Activated naive CD8-positive, alpha-beta T cell treated with anti-CD3 and anti-CD28 coated beads, Interleukin-2, amount 10 ng/mL, durations not matched to agents 7 days and 5 days (primary cell): ENCODE data around the gene TRMT44. TPM values are rescaled to one million over a fixed set of nuclear protein-coding genes. Genes with fewer than 3 reads are reported as not detected.

Experiments used
- ATAC-seq: fragments of 150-1000 bp; cut with Tn5 transposase; one replicate; pipeline ENCODE4 v1.10.0; 2021; ENCODE audit warnings: low read depth, moderate library complexity
- POLR2A ChIA-PET: fragments of 350-600 bp; sonication (Branson Sonifier 250); formaldehyde crosslinking; loops from one replicate; lab custom pipeline; 2021; ENCODE audit warnings: antibody characterized with exemption; lab: Charles Lee
- DNase-seq: peaks from one replicate; pipeline ENCODE4 v3.0.0; 2021
- H3K27ac Mint-ChIP-seq: one replicate; pipeline ENCODE4 v1.8.0; 2022; ENCODE audit warnings: mild to moderate bottlenecking, mixed read lengths
- H3K27me3 Mint-ChIP-seq: one replicate; pipeline ENCODE4 v1.8.0; 2022; ENCODE audit warnings: mild to moderate bottlenecking, moderate library complexity, mixed read lengths
- H3K36me3 Mint-ChIP-seq: one replicate; pipeline ENCODE4 v1.8.0; 2021; ENCODE audit warnings: mild to moderate bottlenecking, mixed read lengths
- H3K4me1 Mint-ChIP-seq: one replicate; pipeline ENCODE4 v1.8.0; 2021; ENCODE audit warnings: mixed read lengths
- H3K4me3 Mint-ChIP-seq: one replicate; pipeline ENCODE4 v1.8.0; 2022; ENCODE audit warnings: mild to moderate bottlenecking, moderate library complexity, mixed read lengths
- H3K9me3 Mint-ChIP-seq: one replicate; pipeline ENCODE4 v1.8.0; 2021; ENCODE audit warnings: mixed read lengths
- total RNA-seq, 2 experiments: library from RNA; stranded (reverse); gene quantifications; one replicate each; pipeline ENCODE4 v1.2.3, GENCODE V29; 2021

The TRMT44 gene
- total RNA-seq, 2 experiments from 2014 or later = 26.1 to 27.9 TPM

DNA sequence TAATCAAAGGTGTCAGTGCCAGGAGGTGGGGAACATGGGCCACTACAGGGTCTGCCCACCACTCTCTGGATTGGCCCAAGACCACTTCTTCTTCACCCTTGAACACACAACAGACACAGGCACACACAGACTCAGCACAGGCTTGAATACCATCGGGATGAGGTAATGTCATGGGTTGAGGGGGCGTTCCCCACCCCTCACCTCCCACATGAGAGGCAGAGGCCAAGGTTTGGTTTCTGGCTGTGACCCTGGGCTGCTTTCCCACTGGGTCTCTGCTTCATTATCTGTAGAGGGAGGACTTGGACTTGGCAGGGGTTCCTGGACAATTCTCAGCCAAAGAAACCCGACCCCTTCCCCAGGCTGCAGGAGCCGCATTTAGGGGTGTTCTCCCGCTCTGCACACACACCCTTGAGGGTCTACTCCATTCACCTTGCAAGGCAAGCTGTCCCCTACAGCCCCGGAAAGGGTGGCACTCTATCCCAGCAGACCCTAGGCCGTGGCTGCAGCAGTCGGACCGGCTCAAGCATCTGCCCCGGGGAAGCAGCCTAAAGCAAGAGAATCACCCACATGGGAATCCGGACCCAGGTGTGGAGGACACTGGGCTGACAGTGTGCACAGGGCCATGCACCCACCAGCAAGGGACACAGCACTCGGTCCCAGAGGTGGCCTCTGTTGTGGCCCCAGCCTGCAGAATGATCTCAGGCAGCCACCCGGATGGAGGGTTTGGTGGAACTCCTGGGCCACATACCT is 62.4 kb downstream of the TRMT44 start:
- Mint-ChIP-seq H3K27me3 (no peaks in the 10 kb centered on the region), H3K9me3 (no peaks in the 10 kb centered on the region), H3K36me3 (no peaks in the 10 kb centered on the region), H3K4me3 (no peak overlapping the region), H3K27ac (no peak overlapping the region), H3K4me1 (no peaks in the 10 kb centered on the region)
- POLR2A ChIA-PET = no interaction called here
- DNase-seq (no peak), ATAC-seq (no peak)

GRCh38 chr4:8503801-8504200 is 63.2 kb downstream of the TRMT44 start:
- Mint-ChIP-seq H3K36me3 (no peaks in the 10 kb centered on the region), H3K27me3 (no peaks in the 10 kb centered on the region), H3K27ac (no peak overlapping the region), H3K9me3 (no peaks in the 10 kb centered on the region), H3K4me1 (no peaks in the 10 kb centered on the region), H3K4me3 (no peak overlapping the region)
- no peak for ATAC-seq
- no peak for DNase-seq
- POLR2A ChIA-PET = no interaction called here

- POLR2A ChIA-PET = no interaction called here
- DNase-seq (no peak), ATAC-seq (no peak)
- Mint-ChIP-seq H3K4me3 (no peak overlapping the region), H3K4me1 (no peaks in the 10 kb centered on the region), H3K27ac (no peak overlapping the region), H3K27me3 (no peaks in the 10 kb centered on the region), H3K36me3 (no peaks in the 10 kb centered on the region), H3K9me3 (no peaks in the 10 kb centered on the region)
These were observed 63.9 kb downstream of the TRMT44 start for GRCh38 chr4:8504279-8505007.

GRCh38 chr4:8505229-8505628 is 64.7 kb downstream of the TRMT44 start:
- H3K4me1 Mint-ChIP-seq = no peaks in the 10 kb centered on the region
- ATAC-seq (no peak), DNase-seq (no peak)
- POLR2A ChIA-PET = no interaction called here
- H3K36me3 Mint-ChIP-seq = no peaks in the 10 kb centered on the region
- no peak overlapping the region for H3K27ac Mint-ChIP-seq
- no peaks in the 10 kb centered on the region for H3K27me3 Mint-ChIP-seq
- H3K4me3 Mint-ChIP-seq = no peak overlapping the region
- H3K9me3 Mint-ChIP-seq = no peaks in the 10 kb centered on the region

- H3K36me3 Mint-ChIP-seq = no peaks in the 10 kb centered on the region
- no peak overlapping the region for H3K27ac Mint-ChIP-seq
- POLR2A ChIA-PET = no interaction called here
- H3K4me1 Mint-ChIP-seq = no peaks in the 10 kb centered on the region
- no peak for ATAC-seq
- H3K27me3 Mint-ChIP-seq = no peaks in the 10 kb centered on the region
- no peak overlapping the region for H3K4me3 Mint-ChIP-seq
- DNase-seq = no peak
- H3K9me3 Mint-ChIP-seq = no peaks in the 10 kb centered on the region
These were observed 65.4 kb downstream of the TRMT44 start for GRCh38 chr4:8506006-8506372.

DNA sequence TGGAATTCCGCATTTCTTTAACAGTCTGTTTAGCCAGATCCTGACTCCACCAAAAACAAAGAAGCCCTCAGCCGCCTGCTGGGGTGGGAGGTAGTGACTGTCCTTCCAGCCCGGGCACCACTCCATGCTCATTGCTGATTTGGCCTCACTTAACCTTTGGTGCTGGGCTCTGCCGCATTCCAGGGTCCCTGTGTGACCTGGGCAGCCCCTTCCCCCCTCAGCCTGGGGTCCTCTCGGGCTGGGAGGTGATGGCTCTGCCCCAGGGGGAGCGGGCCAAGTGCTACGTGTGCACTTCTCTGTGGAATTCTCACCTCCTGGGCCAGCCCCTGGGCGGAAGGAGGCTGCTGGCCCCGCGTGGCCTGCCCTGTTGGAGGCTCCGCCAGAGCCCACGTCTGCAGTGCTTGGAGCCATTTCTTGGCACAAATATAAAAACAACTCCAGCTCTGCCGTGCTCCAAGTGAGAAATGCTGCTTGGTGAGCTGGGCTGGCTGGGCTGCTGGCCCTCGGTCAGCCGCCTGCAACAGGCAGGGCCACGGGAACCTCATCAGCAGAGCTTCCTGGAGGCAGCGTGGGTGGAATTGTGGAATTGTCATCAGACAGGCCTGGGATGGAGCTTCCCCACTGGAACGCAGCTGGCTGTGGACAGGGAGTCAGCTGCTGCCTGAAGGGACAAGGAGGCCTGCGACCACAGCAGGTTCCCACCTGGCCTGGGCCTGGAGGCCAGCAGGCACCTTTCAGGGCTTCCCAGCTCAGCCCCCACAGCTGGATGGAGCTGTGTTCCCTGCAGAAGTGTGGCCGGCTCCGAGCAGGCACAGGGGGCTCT is 66.0 kb downstream of the TRMT44 start:
- POLR2A ChIA-PET = no interaction called here
- DNase-seq = no peak

GRCh38 chr4:8507196-8507570 is 66.6 kb downstream of the TRMT44 start:
- POLR2A ChIA-PET = no interaction called here
- DNase-seq = no peak
- no peaks in the 10 kb centered on the region for H3K36me3 Mint-ChIP-seq
- H3K4me3 Mint-ChIP-seq = no peak overlapping the region
- no peaks in the 10 kb centered on the region for H3K27me3 Mint-ChIP-seq
- H3K9me3 Mint-ChIP-seq = no peaks in the 10 kb centered on the region
- no peaks in the 10 kb centered on the region for H3K4me1 Mint-ChIP-seq
- no peak overlapping the region for H3K27ac Mint-ChIP-seq
- no peak for ATAC-seq

More for the DNA sequence above, 66.0 kb downstream of the TRMT44 start:
- H3K36me3 Mint-ChIP-seq = no peaks in the 10 kb centered on the region
- no peaks in the 10 kb centered on the region for H3K9me3 Mint-ChIP-seq
- no peak overlapping the region for H3K4me3 Mint-ChIP-seq
- no peaks in the 10 kb centered on the region for H3K4me1 Mint-ChIP-seq
- no peak overlapping the region for H3K27ac Mint-ChIP-seq
- ATAC-seq = no peak
- H3K27me3 Mint-ChIP-seq = no peaks in the 10 kb centered on the region

- POLR2A ChIA-PET = no interaction called here
- DNase-seq = no peak
These were observed 67.0 kb downstream of the TRMT44 start for GRCh38 chr4:8507624-8508023.

DNA sequence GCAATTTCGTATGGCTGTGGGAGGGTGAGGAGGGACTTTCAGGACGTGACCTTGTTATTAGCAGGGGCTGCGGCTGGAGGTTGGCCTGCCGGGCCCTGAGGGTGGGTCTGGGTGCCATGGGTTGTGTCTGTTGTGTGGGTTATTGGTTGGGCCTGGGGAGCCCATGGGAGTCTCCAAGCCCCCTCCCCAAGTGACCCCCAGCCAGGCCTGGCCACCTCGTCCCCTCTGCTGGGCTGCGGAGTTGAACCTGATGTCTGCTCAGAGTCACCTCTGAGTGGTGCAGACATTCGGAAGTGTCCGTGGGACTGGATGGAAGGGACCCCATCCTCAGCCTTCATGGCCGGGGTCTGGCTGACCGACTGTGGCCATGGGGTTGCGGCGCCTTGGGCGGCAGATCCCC is 67.7 kb downstream of the TRMT44 start:
- H3K4me1 Mint-ChIP-seq = no peaks in the 10 kb centered on the region
- H3K9me3 Mint-ChIP-seq = peaks cover under 1% of the 10 kb centered on the region
- H3K4me3 Mint-ChIP-seq = no peak overlapping the region
- H3K36me3 Mint-ChIP-seq = no peaks in the 10 kb centered on the region
- ATAC-seq (no peak), DNase-seq (no peak)
- POLR2A ChIA-PET = no interaction called here
- H3K27ac Mint-ChIP-seq = no peak overlapping the region
- H3K27me3 Mint-ChIP-seq = no peaks in the 10 kb centered on the region

More at GRCh38 chr4:8507624-8508023, 67.0 kb downstream of the TRMT44 start:
- Mint-ChIP-seq H3K4me1 (no peaks in the 10 kb centered on the region), H3K4me3 (no peak overlapping the region), H3K27ac (no peak overlapping the region), H3K36me3 (no peaks in the 10 kb centered on the region), H3K9me3 (no peaks in the 10 kb centered on the region), H3K27me3 (no peaks in the 10 kb centered on the region)
- no peak for ATAC-seq

- ATAC-seq (no peak), DNase-seq (no peak)
- H3K36me3 Mint-ChIP-seq = no peaks in the 10 kb centered on the region
- H3K4me3 Mint-ChIP-seq = no peak overlapping the region
- POLR2A ChIA-PET = no interaction called here
- H3K27ac Mint-ChIP-seq = no peak overlapping the region
- no peaks in the 10 kb centered on the region for H3K4me1 Mint-ChIP-seq
- peaks cover 4% of the 10 kb centered on the region for H3K9me3 Mint-ChIP-seq
- H3K27me3 Mint-ChIP-seq = no peaks in the 10 kb centered on the region
These were observed 68.2 kb downstream of the TRMT44 start for GRCh38 chr4:8508740-8509139.

GRCh38 chr4:8509311-8509950 is 68.9 kb downstream of the TRMT44 start:
- no peak for ATAC-seq
- no peak for DNase-seq
- H3K4me3 Mint-ChIP-seq = no peak overlapping the region
- POLR2A ChIA-PET = no interaction called here
- no peaks in the 10 kb centered on the region for H3K36me3 Mint-ChIP-seq
- no peaks in the 10 kb centered on the region for H3K4me1 Mint-ChIP-seq
- H3K9me3 Mint-ChIP-seq = peaks cover 4% of the 10 kb centered on the region
- H3K27ac Mint-ChIP-seq = no peak overlapping the region
- no peaks in the 10 kb centered on the region for H3K27me3 Mint-ChIP-seq

GRCh38 chr4:8510191-8510590 is 69.6 kb downstream of the TRMT44 start:
- H3K36me3 Mint-ChIP-seq = no peaks in the 10 kb centered on the region
- POLR2A ChIA-PET = no interaction called here
- peaks cover 4% of the 10 kb centered on the region for H3K9me3 Mint-ChIP-seq
- no peaks in the 10 kb centered on the region for H3K27me3 Mint-ChIP-seq
- H3K4me3 Mint-ChIP-seq = no peak overlapping the region
- H3K27ac Mint-ChIP-seq = no peak overlapping the region
- DNase-seq (no peak), ATAC-seq (no peak)
- no peaks in the 10 kb centered on the region for H3K4me1 Mint-ChIP-seq

DNA sequence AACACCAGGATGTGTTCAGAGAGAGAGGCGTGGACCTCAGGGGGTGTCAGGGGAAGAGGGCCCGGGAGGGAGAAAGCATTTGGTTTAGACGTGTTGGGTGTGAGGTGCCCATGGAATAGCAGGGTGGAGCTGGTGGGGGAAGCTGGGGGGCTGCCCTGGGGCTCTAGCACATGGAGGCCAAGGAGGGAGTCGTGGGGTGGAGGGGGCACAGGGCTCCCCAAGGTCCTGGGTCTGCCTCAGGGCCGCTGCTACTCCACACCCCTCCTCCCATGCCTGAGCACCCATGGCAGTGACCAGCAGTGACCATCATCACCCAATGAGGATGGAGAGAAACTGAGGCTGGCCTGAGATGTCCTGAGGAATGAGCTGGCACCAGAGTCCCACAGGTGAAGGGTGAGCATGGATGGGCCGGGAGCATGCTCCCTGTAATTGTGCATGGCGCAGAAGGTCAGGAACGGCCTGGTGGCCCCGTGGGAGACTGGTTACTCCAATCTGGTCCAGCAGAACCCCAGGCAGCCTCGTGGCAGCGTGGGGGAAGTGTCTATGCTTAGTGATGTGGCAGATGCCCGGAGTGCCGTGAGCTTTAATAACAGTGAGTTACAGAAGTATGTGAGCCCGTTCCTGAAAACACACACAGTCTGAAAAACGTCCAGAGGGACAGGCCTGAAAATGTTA is 70.2 kb downstream of the TRMT44 start:
- Mint-ChIP-seq H3K4me3 (no peak overlapping the region), H3K4me1 (no peaks in the 10 kb centered on the region), H3K27ac (no peak overlapping the region), H3K27me3 (no peaks in the 10 kb centered on the region), H3K9me3 (peaks cover 4% of the 10 kb centered on the region), H3K36me3 (no peaks in the 10 kb centered on the region)
- POLR2A ChIA-PET = no interaction called here
- no peak for ATAC-seq
- no peak for DNase-seq
